Measurements from ENCODE around the gene COL24A1.
"Not testable (repeated sequence)": the region's sequence is repeated elsewhere in the genome, so short reads cannot be mapped to it uniquely, and the experiment has no call there.

The COL24A1 gene

GRCh38 chr1:85762804-85763203 lies 393.8 kb downstream of the COL24A1 start:
- DNase-seq, result no peak

GRCh38 chr1:85756864-85757263 lies 399.7 kb downstream of the COL24A1 start:
- no peak for DNase-seq

- no peak for DNase-seq
Observed at GRCh38 chr1:85748120-85748519, 408.5 kb downstream of the COL24A1 start.

GRCh38 chr1:85746777-85747176 lies 409.8 kb downstream of the COL24A1 start:
- DNase-seq, result no peak

GRCh38 chr1:85743814-85744213 lies 412.8 kb downstream of the COL24A1 start:
- DNase-seq, result no peak

- DNase-seq, result no peak
Observed at GRCh38 chr1:85734931-85735330, 421.6 kb downstream of the COL24A1 start.

GRCh38 chr1:85718678-85719340 lies 437.8 kb downstream of the COL24A1 start:
- no peak for DNase-seq

- DNase-seq, result not testable (repeated sequence)
Observed at GRCh38 chr1:85714418-85715114, 442.0 kb downstream of the COL24A1 start.

- no peak for DNase-seq
Observed at GRCh38 chr1:85708829-85709227, 447.7 kb downstream of the COL24A1 start.

GRCh38 chr1:85707990-85708828 lies 448.4 kb downstream of the COL24A1 start, which contains the start of gene ZNHIT6:
ZNHIT6 (minus strand) TSS chr1:85708433; CDS start chr1:85708284, 149 bp downstream.
- peak; percentile 73 for DNase-seq

GRCh38 chr1:85707267-85707989 lies 449.1 kb downstream of the COL24A1 start:
- no peak for DNase-seq

- no peak for DNase-seq
Observed at GRCh38 chr1:85705940-85706339, 450.6 kb downstream of the COL24A1 start.

- DNase-seq, result no peak
Observed at GRCh38 chr1:85700422-85700821, 456.1 kb downstream of the COL24A1 start.

- DNase-seq, result no peak
Observed at GRCh38 chr1:85697895-85698294, 458.7 kb downstream of the COL24A1 start.

GRCh38 chr1:85692730-85693314 lies 463.8 kb downstream of the COL24A1 start:
- no peak for DNase-seq

GRCh38 chr1:85689775-85690404 lies 466.7 kb downstream of the COL24A1 start:
- DNase-seq, result no peak

GRCh38 chr1:85683292-85684025 lies 473.1 kb downstream of the COL24A1 start:
- DNase-seq, result no peak

- no peak for DNase-seq
Observed at GRCh38 chr1:85681087-85681486, 475.5 kb downstream of the COL24A1 start.
